HEK293 (cell line): Measurements from ENCODE around the gene DDX46.
A peak's percentile ranks its signal among the peaks of the same experiment; 100 is the strongest.

ENCODE experiments used
- BCL11A ChIP-seq: fragments of 450-650 bp; formaldehyde crosslinking; IDR thresholded peaks from 2 replicates; pipeline ENCODE4 v1.5.1; 2016; ENCODE audit warnings: low read depth, missing biosample characterization, missing genetic modification characterization
- GLI2 ChIP-seq: fragments of 450-650 bp; formaldehyde crosslinking; IDR thresholded peaks from 2 replicates; pipeline ENCODE4; 2017; ENCODE audit warnings: missing biosample characterization, missing genetic modification characterization, low read depth, borderline replicate concordance
- IKZF3 ChIP-seq: fragments of 450-650 bp; IDR thresholded peaks from 2 replicates; pipeline ENCODE4 v1.5.0; 2018; ENCODE audit warnings: missing biosample characterization, mild to moderate bottlenecking, missing genetic modification characterization, moderate library complexity
- MEIS1 ChIP-seq: sonication (generic); formaldehyde crosslinking; IDR thresholded peaks from 2 replicates; pipeline ENCODE4 v1.8.1; 2022; ENCODE audit warnings: missing genetic modification reagents, mild to moderate bottlenecking, borderline replicate concordance
- SP3 ChIP-seq: fragments of 450-650 bp; formaldehyde crosslinking; IDR thresholded peaks from 2 replicates; pipeline ENCODE4 v1.5.1; 2016; ENCODE audit warnings: missing biosample characterization, missing genetic modification characterization
- TCF7L2 ChIP-seq: IDR thresholded peaks from 2 replicates; pipeline ENCODE4 v1.6.1; 2011; ENCODE audit warnings: low read depth, mild to moderate bottlenecking, inconsistent platforms, low read length, moderate library complexity, borderline replicate concordance
- ZBTB8A ChIP-seq: fragments of 450-650 bp; formaldehyde crosslinking; IDR thresholded peaks from 2 replicates; pipeline ENCODE4 v1.5.1; 2016; ENCODE audit warnings: missing biosample characterization, missing genetic modification characterization
- ZFP3 ChIP-seq: fragments of 450-650 bp; formaldehyde crosslinking; IDR thresholded peaks from 2 replicates; pipeline ENCODE4 v1.5.1; 2016; ENCODE audit warnings: low read depth, missing biosample characterization, missing genetic modification characterization
- ZFP41 ChIP-seq: fragments of 450-650 bp; formaldehyde crosslinking; IDR thresholded peaks from 2 replicates; pipeline ENCODE4 v1.5.1; 2016; ENCODE audit warnings: missing biosample characterization, missing genetic modification characterization, borderline replicate concordance
- ZIC2 ChIP-seq: fragments of 450-650 bp; formaldehyde crosslinking; IDR thresholded peaks from 2 replicates; pipeline ENCODE4 v1.5.1; 2016; ENCODE audit warnings: missing biosample characterization, missing genetic modification characterization
- ZNF175 ChIP-seq: fragments of 450-650 bp; formaldehyde crosslinking; IDR thresholded peaks from 2 replicates; pipeline ENCODE4 v1.5.1; 2016; ENCODE audit warnings: missing biosample characterization, missing genetic modification characterization
- ZNF239 ChIP-seq: fragments of 450-650 bp; formaldehyde crosslinking; IDR thresholded peaks from 2 replicates; pipeline ENCODE4 v1.5.1; 2016; ENCODE audit warnings: missing biosample characterization, missing genetic modification characterization
- ZNF416 ChIP-seq: fragments of 450-650 bp; formaldehyde crosslinking; IDR thresholded peaks from 2 replicates; pipeline ENCODE4 v1.5.1; 2016; ENCODE audit warnings: missing biosample characterization, missing genetic modification characterization
- ZNF549 ChIP-seq: fragments of 450-650 bp; IDR thresholded peaks from 2 replicates; pipeline ENCODE4 v1.5.1; 2018; ENCODE audit warnings: missing biosample characterization, missing genetic modification characterization, mild to moderate bottlenecking, inconsistent platforms, moderate library complexity
- ZNF596 ChIP-seq: fragments of 450-650 bp; IDR thresholded peaks from 2 replicates; pipeline ENCODE4 v1.5.0; 2018; ENCODE audit warnings: missing biosample characterization, mild to moderate bottlenecking, missing genetic modification characterization, moderate library complexity
- ZNF600 ChIP-seq: fragments of 450-650 bp; formaldehyde crosslinking; IDR thresholded peaks from 2 replicates; pipeline ENCODE4 v1.5.1; 2016; ENCODE audit warnings: missing biosample characterization, missing genetic modification characterization
- ZNF624 ChIP-seq: fragments of 450-650 bp; formaldehyde crosslinking; IDR thresholded peaks from 2 replicates; pipeline ENCODE4 v1.5.1; 2017; ENCODE audit warnings: missing biosample characterization, missing genetic modification characterization
- ZNF626 ChIP-seq: fragments of 450-650 bp; sonication (Bioruptor Pico); formaldehyde crosslinking; IDR thresholded peaks from 2 replicates; pipeline ENCODE4 v1.5.1; 2018; ENCODE audit warnings: missing biosample characterization, missing genetic modification characterization, inconsistent platforms
- ZNF701 ChIP-seq: fragments of 450-650 bp; formaldehyde crosslinking; IDR thresholded peaks from 2 replicates; pipeline ENCODE4 v1.5.1; 2016; ENCODE audit warnings: missing biosample characterization, missing genetic modification characterization
- ZNF777 ChIP-seq: fragments of 450-650 bp; formaldehyde crosslinking; IDR thresholded peaks from 2 replicates; pipeline ENCODE4 v1.5.1; 2017; ENCODE audit warnings: missing biosample characterization, missing genetic modification characterization, borderline replicate concordance
- TF ChIP-seq, protein P1 (sequence below): fragments of 450-650 bp; formaldehyde crosslinking; IDR thresholded peaks from 2 replicates; pipeline ENCODE4 v1.5.1; 2016; ENCODE audit warnings: missing biosample characterization, missing genetic modification characterization
- TF ChIP-seq, protein P2 (sequence below): fragments of 450-650 bp; formaldehyde crosslinking; IDR thresholded peaks from 2 replicates; pipeline ENCODE4 v1.5.1; 2016; ENCODE audit warnings: missing biosample characterization, missing genetic modification characterization
- TF ChIP-seq, protein P3 (sequence below): fragments of 450-650 bp; formaldehyde crosslinking; IDR thresholded peaks from 2 replicates; pipeline ENCODE4 v1.5.1; 2016; ENCODE audit warnings: missing biosample characterization, missing genetic modification characterization
- TF ChIP-seq, protein P4 (sequence below): fragments of 450-650 bp; formaldehyde crosslinking; IDR thresholded peaks from 2 replicates; pipeline ENCODE4 v1.5.1; 2016; ENCODE audit warnings: missing biosample characterization, missing genetic modification characterization
- TF ChIP-seq, protein P5 (sequence below): fragments of 450-650 bp; formaldehyde crosslinking; conservative IDR thresholded peaks from 2 replicates; pipeline ENCODE4 v1.5.1; 2016; ENCODE audit warnings: low read depth, missing biosample characterization, missing genetic modification characterization

DDX46 gene

DNA sequence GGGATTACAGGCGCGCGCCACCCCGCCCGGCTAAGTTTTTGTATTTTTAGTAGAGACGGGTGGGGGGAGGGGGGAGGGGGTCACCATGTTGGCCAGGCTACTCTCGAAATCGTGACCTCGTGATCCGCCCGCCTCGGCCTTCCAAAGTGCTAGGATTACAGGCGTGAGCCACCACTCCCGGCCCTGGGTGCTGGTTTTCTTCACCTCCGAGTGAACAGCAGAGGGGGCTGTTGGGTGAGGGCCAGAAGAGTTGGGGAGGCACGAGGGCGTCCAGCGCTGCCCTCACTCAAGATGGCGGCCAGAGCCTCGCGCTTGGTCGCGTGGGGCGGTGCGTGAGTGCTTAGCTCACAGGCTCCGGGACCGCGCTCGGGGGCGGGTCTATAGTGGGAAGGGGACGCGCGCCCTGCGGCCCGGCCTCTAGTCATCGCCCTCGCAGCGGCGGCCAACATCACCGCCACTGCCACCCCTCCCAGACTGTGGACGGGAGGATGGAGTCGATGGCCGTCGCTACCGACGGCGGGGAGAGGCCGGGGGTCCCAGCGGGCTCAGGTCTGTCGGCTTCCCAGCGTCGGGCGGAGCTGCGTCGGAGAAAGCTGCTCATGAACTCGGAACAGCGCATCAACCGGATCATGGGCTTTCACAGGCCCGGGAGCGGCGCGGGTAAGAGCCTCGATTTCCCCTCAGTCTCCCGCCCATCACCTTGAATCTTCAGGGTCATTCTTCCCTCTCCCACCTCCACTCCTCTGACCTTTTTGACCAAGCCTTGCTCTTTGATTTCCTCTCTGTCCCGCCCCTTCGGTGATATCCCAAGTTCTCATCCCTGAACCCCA, 20.2 kb upstream of the DDX46 start, which contains the start of gene CAMLG (continued):
- TF ChIP-seq, protein P1, sequence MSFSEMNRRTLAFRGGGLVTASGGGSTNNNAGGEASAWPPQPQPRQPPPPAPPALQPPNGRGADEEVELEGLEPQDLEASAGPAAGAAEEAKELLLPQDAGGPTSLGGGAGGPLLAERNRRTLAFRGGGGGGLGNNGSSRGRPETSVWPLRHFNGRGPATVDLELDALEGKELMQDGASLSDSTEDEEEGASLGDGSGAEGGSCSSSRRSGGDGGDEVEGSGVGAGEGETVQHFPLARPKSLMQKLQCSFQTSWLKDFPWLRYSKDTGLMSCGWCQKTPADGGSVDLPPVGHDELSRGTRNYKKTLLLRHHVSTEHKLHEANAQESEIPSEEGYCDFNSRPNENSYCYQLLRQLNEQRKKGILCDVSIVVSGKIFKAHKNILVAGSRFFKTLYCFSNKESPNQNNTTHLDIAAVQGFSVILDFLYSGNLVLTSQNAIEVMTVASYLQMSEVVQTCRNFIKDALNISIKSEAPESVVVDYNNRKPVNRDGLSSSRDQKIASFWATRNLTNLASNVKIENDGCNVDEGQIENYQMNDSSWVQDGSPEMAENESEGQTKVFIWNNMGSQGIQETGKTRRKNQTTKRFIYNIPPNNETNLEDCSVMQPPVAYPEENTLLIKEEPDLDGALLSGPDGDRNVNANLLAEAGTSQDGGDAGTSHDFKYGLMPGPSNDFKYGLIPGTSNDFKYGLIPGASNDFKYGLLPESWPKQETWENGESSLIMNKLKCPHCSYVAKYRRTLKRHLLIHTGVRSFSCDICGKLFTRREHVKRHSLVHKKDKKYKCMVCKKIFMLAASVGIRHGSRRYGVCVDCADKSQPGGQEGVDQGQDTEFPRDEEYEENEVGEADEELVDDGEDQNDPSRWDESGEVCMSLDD (tag by site-specific recombination), result peak; percentile 54
- TF ChIP-seq ZNF596, result no peak
- TF ChIP-seq, protein P2, sequence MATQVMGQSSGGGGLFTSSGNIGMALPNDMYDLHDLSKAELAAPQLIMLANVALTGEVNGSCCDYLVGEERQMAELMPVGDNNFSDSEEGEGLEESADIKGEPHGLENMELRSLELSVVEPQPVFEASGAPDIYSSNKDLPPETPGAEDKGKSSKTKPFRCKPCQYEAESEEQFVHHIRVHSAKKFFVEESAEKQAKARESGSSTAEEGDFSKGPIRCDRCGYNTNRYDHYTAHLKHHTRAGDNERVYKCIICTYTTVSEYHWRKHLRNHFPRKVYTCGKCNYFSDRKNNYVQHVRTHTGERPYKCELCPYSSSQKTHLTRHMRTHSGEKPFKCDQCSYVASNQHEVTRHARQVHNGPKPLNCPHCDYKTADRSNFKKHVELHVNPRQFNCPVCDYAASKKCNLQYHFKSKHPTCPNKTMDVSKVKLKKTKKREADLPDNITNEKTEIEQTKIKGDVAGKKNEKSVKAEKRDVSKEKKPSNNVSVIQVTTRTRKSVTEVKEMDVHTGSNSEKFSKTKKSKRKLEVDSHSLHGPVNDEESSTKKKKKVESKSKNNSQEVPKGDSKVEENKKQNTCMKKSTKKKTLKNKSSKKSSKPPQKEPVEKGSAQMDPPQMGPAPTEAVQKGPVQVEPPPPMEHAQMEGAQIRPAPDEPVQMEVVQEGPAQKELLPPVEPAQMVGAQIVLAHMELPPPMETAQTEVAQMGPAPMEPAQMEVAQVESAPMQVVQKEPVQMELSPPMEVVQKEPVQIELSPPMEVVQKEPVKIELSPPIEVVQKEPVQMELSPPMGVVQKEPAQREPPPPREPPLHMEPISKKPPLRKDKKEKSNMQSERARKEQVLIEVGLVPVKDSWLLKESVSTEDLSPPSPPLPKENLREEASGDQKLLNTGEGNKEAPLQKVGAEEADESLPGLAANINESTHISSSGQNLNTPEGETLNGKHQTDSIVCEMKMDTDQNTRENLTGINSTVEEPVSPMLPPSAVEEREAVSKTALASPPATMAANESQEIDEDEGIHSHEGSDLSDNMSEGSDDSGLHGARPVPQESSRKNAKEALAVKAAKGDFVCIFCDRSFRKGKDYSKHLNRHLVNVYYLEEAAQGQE (tag by site-specific recombination), result peak; percentile 43
- TF ChIP-seq, protein P3, sequence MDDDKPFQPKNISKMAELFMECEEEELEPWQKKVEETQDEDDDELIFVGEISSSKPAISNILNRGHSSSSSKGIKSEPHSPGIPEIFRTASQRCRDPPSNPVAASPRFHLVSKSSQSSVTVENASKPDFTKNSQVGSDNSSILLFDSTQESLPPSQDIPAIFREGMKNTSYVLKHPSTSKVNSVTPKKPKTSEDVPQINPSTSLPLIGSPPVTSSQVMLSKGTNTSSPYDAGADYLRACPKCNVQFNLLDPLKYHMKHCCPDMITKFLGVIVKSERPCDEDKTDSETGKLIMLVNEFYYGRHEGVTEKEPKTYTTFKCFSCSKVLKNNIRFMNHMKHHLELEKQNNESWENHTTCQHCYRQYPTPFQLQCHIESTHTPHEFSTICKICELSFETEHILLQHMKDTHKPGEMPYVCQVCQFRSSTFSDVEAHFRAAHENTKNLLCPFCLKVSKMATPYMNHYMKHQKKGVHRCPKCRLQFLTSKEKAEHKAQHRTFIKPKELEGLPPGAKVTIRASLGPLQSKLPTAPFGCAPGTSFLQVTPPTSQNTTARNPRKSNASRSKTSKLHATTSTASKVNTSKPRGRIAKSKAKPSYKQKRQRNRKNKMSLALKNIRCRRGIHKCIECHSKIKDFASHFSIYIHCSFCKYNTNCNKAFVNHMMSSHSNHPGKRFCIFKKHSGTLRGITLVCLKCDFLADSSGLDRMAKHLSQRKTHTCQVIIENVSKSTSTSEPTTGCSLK, result no peak
- TF ChIP-seq ZNF239 (tag by site-specific recombination), result no peak
- no peak for TF ChIP-seq ZNF624 (tag by site-specific recombination)
- TF ChIP-seq ZNF626 (tag by site-specific recombination), result no peak
- TF ChIP-seq, protein P4, sequence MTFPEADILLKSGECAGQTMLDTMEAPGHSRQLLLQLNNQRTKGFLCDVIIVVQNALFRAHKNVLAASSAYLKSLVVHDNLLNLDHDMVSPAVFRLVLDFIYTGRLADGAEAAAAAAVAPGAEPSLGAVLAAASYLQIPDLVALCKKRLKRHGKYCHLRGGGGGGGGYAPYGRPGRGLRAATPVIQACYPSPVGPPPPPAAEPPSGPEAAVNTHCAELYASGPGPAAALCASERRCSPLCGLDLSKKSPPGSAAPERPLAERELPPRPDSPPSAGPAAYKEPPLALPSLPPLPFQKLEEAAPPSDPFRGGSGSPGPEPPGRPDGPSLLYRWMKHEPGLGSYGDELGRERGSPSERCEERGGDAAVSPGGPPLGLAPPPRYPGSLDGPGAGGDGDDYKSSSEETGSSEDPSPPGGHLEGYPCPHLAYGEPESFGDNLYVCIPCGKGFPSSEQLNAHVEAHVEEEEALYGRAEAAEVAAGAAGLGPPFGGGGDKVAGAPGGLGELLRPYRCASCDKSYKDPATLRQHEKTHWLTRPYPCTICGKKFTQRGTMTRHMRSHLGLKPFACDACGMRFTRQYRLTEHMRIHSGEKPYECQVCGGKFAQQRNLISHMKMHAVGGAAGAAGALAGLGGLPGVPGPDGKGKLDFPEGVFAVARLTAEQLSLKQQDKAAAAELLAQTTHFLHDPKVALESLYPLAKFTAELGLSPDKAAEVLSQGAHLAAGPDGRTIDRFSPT (tag by site-specific recombination), result peak; percentile 72
- peak; percentile 89 for TF ChIP-seq ZBTB8A
- TF ChIP-seq MEIS1 (CRISPR knock-in tag), result no peak
- TF ChIP-seq IKZF3 (tag by site-specific recombination), result peak; percentile 56; the same call in 1 of the 2 replicates
- TF ChIP-seq ZFP3 (tag by site-specific recombination), result no peak
- peak; percentile 44 for TF ChIP-seq BCL11A (tag by site-specific recombination)
- TF ChIP-seq GLI2 (tag by site-specific recombination), result no peak
- TF ChIP-seq ZFP41 (tag by site-specific recombination), result no peak
- TF ChIP-seq ZNF777 (tag by site-specific recombination), result peak; percentile 94
- no peak for TF ChIP-seq ZNF416 (tag by site-specific recombination)
- no peak for TF ChIP-seq TCF7L2
- peak; percentile 96 for TF ChIP-seq SP3
- TF ChIP-seq ZNF701 (tag by site-specific recombination), result no peak
- TF ChIP-seq ZNF175 (tag by site-specific recombination), result no peak
- TF ChIP-seq ZIC2, result no peak
- TF ChIP-seq ZNF549 (tag by site-specific recombination), result no peak
- TF ChIP-seq ZNF600 (tag by site-specific recombination), result no peak; the same call in 1 of the 2 replicates
- TF ChIP-seq, protein P5, sequence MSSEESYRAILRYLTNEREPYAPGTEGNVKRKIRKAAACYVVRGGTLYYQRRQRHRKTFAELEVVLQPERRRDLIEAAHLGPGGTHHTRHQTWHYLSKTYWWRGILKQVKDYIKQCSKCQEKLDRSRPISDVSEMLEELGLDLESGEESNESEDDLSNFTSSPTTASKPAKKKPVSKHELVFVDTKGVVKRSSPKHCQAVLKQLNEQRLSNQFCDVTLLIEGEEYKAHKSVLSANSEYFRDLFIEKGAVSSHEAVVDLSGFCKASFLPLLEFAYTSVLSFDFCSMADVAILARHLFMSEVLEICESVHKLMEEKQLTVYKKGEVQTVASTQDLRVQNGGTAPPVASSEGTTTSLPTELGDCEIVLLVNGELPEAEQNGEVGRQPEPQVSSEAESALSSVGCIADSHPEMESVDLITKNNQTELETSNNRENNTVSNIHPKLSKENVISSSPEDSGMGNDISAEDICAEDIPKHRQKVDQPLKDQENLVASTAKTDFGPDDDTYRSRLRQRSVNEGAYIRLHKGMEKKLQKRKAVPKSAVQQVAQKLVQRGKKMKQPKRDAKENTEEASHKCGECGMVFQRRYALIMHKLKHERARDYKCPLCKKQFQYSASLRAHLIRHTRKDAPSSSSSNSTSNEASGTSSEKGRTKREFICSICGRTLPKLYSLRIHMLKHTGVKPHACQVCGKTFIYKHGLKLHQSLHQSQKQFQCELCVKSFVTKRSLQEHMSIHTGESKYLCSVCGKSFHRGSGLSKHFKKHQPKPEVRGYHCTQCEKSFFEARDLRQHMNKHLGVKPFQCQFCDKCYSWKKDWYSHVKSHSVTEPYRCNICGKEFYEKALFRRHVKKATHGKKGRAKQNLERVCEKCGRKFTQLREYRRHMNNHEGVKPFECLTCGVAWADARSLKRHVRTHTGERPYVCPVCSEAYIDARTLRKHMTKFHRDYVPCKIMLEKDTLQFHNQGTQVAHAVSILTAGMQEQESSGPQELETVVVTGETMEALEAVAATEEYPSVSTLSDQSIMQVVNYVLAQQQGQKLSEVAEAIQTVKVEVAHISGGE (tag by site-specific recombination), result peak; percentile 51; the same call in 1 of the 2 replicates
